CD14-positive monocyte (primary cell): Measurements from ENCODE around the gene ST3GAL2. TPM values are rescaled to one million over a fixed set of nuclear protein-coding genes. Genes with fewer than 3 reads are reported as not detected.

ENCODE experiments used
- DNase-seq, 3 donors: peaks; one replicate each; pipeline ENCODE4 v3.0.0-alpha.2; 2011 to 2022
- H2AFZ ChIP-seq: 2 replicates; pipeline ENCODE4 v1.6.0; 2012; ENCODE audit warnings: mild to moderate bottlenecking, low read depth, low read length, inconsistent platforms; ENCODE audit not compliant: insufficient read depth, poor library complexity, severe bottlenecking
- H3K27ac ChIP-seq, 2 donors: 1 replicate in 1 of 2; 2 replicates in 1 of 2; pipeline ENCODE4 v1.5.1; 2012 to 2013; ENCODE audit warnings: low read length in 2 of 2, control low read depth in 1 of 2, inconsistent platforms in 1 of 2, low read depth in 1 of 2, mild to moderate bottlenecking in 1 of 2
- H3K27me3 ChIP-seq, 2 donors: one replicate each; pipeline versions ENCODE4 v1.6.0 to v1.6.1; 2011 to 2013; ENCODE audit warnings: low read length in 2 of 2; ENCODE audit not compliant: control insufficient read depth in 2 of 2, insufficient read depth in 2 of 2
- H3K36me3 ChIP-seq, 2 donors: replicated peaks in 1 of 2; 1 replicate in 1 of 2; 2 replicates in 1 of 2; pipeline versions ENCODE4 v1.5.1 to v1.6.1; 2012 to 2013; ENCODE audit warnings: low read length in 2 of 2, control low read depth in 1 of 2, inconsistent platforms in 1 of 2, mild to moderate bottlenecking in 1 of 2; ENCODE audit not compliant: insufficient read depth in 2 of 2, control insufficient read depth in 1 of 2
- H3K4me1 ChIP-seq, 2 donors: 1 replicate in 1 of 2; 2 replicates in 1 of 2; pipeline versions ENCODE4 v1.5.1 to v1.6.1; 2012 to 2013; ENCODE audit warnings: low read length in 2 of 2, control low read depth in 1 of 2, inconsistent platforms in 1 of 2, mild to moderate bottlenecking in 1 of 2, moderate library complexity in 1 of 2; ENCODE audit not compliant: insufficient read depth in 2 of 2, control insufficient read depth in 1 of 2
- H3K4me2 ChIP-seq: replicated peaks from 2 replicates; pipeline ENCODE3; 2012; ENCODE audit warnings: low read length, moderate library complexity, mild to moderate bottlenecking; ENCODE audit not compliant: poor library complexity, severe bottlenecking; ENCODE audit errors: extremely low read depth
- H3K4me3 ChIP-seq, 3 experiments: fragments of 200-600 bp in 1 of 3; sonication (generic) in 1 of 3; replicated peaks in 1 of 3; 1 replicate in 2 of 3; 2 replicates in 1 of 3; pipeline ENCODE4 v1.5.1; 2011 to 2013; ENCODE audit warnings: low read length in 3 of 3, mild to moderate bottlenecking in 3 of 3, control low read depth in 2 of 3, low read depth in 2 of 3, inconsistent platforms in 1 of 3, moderate library complexity in 1 of 3
- H3K79me2 ChIP-seq: 2 replicates; pipeline ENCODE4 v1.6.0; 2012; ENCODE audit warnings: mild to moderate bottlenecking, control low read depth, inconsistent platforms, low read length, moderate library complexity; ENCODE audit not compliant: insufficient read depth
- H3K9ac ChIP-seq: 2 replicates; pipeline ENCODE4 v1.6.0; 2017; ENCODE audit warnings: low read length, mild to moderate bottlenecking; ENCODE audit not compliant: insufficient read depth, poor library complexity, severe bottlenecking
- H3K9me3 ChIP-seq, 2 donors: replicated peaks in 1 of 2; 1 replicate in 1 of 2; 2 replicates in 1 of 2; pipeline versions ENCODE4 v1.5.1 to v1.6.1; 2012 to 2013; ENCODE audit warnings: low read length in 2 of 2, control low read depth in 1 of 2; ENCODE audit not compliant: control insufficient read depth in 1 of 2, insufficient read depth in 1 of 2
- H4K20me1 ChIP-seq: 2 replicates; pipeline ENCODE4 v1.6.0; 2012; ENCODE audit warnings: mild to moderate bottlenecking, low read length, control low read depth, moderate library complexity; ENCODE audit not compliant: insufficient read depth
- H3K27ac Mint-ChIP-seq, 7 donors: one replicate each; pipeline ENCODE4 v1.8.0; 2020; ENCODE audit warnings: mild to moderate bottlenecking in 7 of 7, mixed read lengths in 7 of 7, moderate library complexity in 6 of 7, inconsistent platforms in 2 of 7
- H3K27me3 Mint-ChIP-seq, 3 donors: one replicate each; pipeline ENCODE4 v1.8.0; 2021 to 2022; ENCODE audit warnings: low read depth in 3 of 3, mild to moderate bottlenecking in 3 of 3, mixed read lengths in 3 of 3, moderate library complexity in 3 of 3, inconsistent platforms in 1 of 3
- H3K36me3 Mint-ChIP-seq, 2 donors: one replicate each; pipeline ENCODE4 v1.8.0; 2020; ENCODE audit warnings: mixed read lengths in 2 of 2, inconsistent platforms in 1 of 2, mild to moderate bottlenecking in 1 of 2
- H3K4me1 Mint-ChIP-seq: one replicate; pipeline ENCODE4 v1.8.0; 2020; ENCODE audit warnings: mild to moderate bottlenecking, mixed read lengths
- H3K4me3 Mint-ChIP-seq, 2 donors: one replicate each; pipeline ENCODE4 v1.8.0; 2020; ENCODE audit warnings: mild to moderate bottlenecking in 2 of 2, mixed read lengths in 2 of 2, moderate library complexity in 1 of 2
- H3K9me3 Mint-ChIP-seq, 7 donors: one replicate each; pipeline ENCODE4 v1.8.0; 2020 to 2022; ENCODE audit warnings: mixed read lengths in 7 of 7, mild to moderate bottlenecking in 6 of 7, moderate library complexity in 6 of 7, inconsistent platforms in 2 of 7
- CTCF ChIP-seq: fragments of 200-600 bp; IDR thresholded peaks from one replicate; pipeline ENCODE4 v1.8.0; 2022; ENCODE audit warnings: antibody characterized with exemption, mild to moderate bottlenecking
- WGBS: methylation state at CpG from one replicate; pipeline ENCODE4 v1.1.5; 2013; ENCODE audit warnings: missing lambda C conversion rate; ENCODE audit not compliant: insufficient coverage; 5-methylcytosine and 5-hydroxymethylcytosine counted together
- intact Hi-C, 2 donors: fragments of 100-400 bp; cut with micrococcal nuclease; formaldehyde crosslinking; loops; one replicate each; pipeline versions ENCODE4 v1.15.0 to v1.15.1; 2023
- polyA plus RNA-seq, 3 donors: library from polyadenylated mRNA; depleted of rRNA in 1 of 3; unstranded in 2 of 3; stranded (reverse) in 1 of 3; fragments of 300-500 nt in 2 of 3; fragments of >200 nt in 1 of 3; fragmentation: Illumina TruSeq in 2 of 3; gene quantifications; 1 replicate in 2 of 3; 2 replicates in 1 of 3; pipeline ENCODE4 v1.2.3, GENCODE V29; 2012 to 2021

ST3GAL2 gene
- polyA plus RNA-seq, 3 donors, result 13.5 to 20.0 (median 18.4) TPM

GRCh38 chr16:70474320-70475053 lies 35.6 kb upstream of the ST3GAL2 start:
- H3K36me3 Mint-ChIP-seq, result peaks cover 23 to 62% of the 10 kb centered on the region in 2 donors
- peaks cover 23% of the 10 kb centered on the region for H3K4me1 Mint-ChIP-seq
- Histone ChIP-seq H4K20me1 (no peaks in the 10 kb centered on the region), H2AFZ (no peak overlapping the region), H3K9me3 (no peaks in the 10 kb centered on the region), H3K36me3 (peaks cover 31 to 55% of the 10 kb centered on the region in 2 donors), H3K79me2 (no peaks in the 10 kb centered on the region), H3K4me3 (no peak overlapping the region), H3K27ac (no peak overlapping the region), H3K9ac (no peak overlapping the region), H3K27me3 (no peaks in the 10 kb centered on the region), H3K4me2 (no peak overlapping the region), H3K4me1 (peaks cover 13 to 14% of the 10 kb centered on the region in 2 donors)
- no peak overlapping the region for H3K27ac Mint-ChIP-seq
- 97% methylated on average over 21 of the region's 22 CpGs for WGBS
- no peak for TF ChIP-seq CTCF
- intact Hi-C loops, result no loop called here
- no peak for DNase-seq
- H3K4me3 Mint-ChIP-seq, result no peak overlapping the region
- no peaks in the 10 kb centered on the region for H3K27me3 Mint-ChIP-seq
- no peaks in the 10 kb centered on the region for H3K9me3 Mint-ChIP-seq

GRCh38 chr16:70473446-70474319 lies 34.8 kb upstream of the ST3GAL2 start:
- intact Hi-C loops, result no loop called here
- H3K9me3 ChIP-seq, result no peaks in the 10 kb centered on the region
- H3K4me2 ChIP-seq, result no peak overlapping the region
- Mint-ChIP-seq H3K9me3 (no peaks in the 10 kb centered on the region), H3K27me3 (no peaks in the 10 kb centered on the region), H3K36me3 (peaks cover 17 to 54% of the 10 kb centered on the region in 2 donors), H3K4me1 (peaks cover 19% of the 10 kb centered on the region), H3K27ac (no peak overlapping the region), H3K4me3 (no peak overlapping the region)
- H4K20me1 ChIP-seq, result no peaks in the 10 kb centered on the region
- no peak overlapping the region for H3K9ac ChIP-seq
- H3K4me3 ChIP-seq, result no peak overlapping the region
- H3K27ac ChIP-seq, result no peak overlapping the region
- 96% methylated on average over 20 of the region's 21 CpGs for WGBS
- H3K79me2 ChIP-seq, result no peaks in the 10 kb centered on the region
- TF ChIP-seq CTCF, result no peak
- H3K27me3 ChIP-seq, result no peaks in the 10 kb centered on the region
- DNase-seq, result no peak
- peaks cover 23 to 47% of the 10 kb centered on the region in 2 donors for H3K36me3 ChIP-seq
- H2AFZ ChIP-seq, result no peak overlapping the region
- H3K4me1 ChIP-seq, result peaks cover 13 to 14% of the 10 kb centered on the region in 2 donors
